ENCODE data around the gene RUSC1. TPM values are rescaled to one million over a fixed set of nuclear protein-coding genes. Genes with fewer than 3 reads are reported as not detected.
"Not testable (repeated sequence)": the region's sequence is repeated elsewhere in the genome, so short reads cannot be mapped to it uniquely, and the experiment has no call there.

RUSC1 gene
- total RNA-seq, 1 experiment from 2014 or later = 93.8 TPM

DNA sequence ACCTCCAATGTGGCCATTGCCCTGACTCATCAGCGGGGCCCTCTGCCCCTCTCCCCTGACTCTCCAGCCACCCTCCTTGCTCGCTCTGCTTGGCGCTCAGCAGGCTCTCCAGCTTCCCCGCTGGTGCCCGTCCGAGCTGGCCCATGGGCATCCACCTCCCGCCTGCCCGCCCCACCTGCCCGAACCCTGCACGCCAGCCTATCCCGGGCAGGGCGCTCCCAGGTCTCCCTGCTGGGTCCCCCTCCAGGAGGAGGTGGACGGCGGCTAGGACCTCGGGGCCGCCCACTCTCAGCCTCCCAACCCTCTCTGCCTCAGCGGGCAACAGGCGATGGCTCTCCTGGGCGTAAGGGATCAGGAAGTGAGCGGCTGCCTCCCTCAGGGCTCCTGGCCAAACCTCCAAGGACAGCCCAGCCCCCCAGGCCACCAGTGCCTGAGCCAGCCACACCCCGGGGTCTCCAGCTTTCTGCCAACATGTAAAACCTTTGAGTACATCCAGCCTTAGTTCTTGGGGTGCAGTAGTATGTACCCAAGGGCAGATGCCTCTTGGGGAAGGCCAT is 32.6 kb upstream of the RUSC1 start:
- Histone ChIP-seq H3K27me3 (ENCODE audit: control insufficient read depth, insufficient read depth, low read length) (peaks cover 3% of the 10 kb centered on the region; the same call in 1 of the 2 replicates), H3K4me3 (ENCODE audit: insufficient read depth, low read depth, low read length) (no peak overlapping the region), H3K36me3 (replicated peaks; ENCODE audit: control insufficient read depth, insufficient read depth, low read length) (no peaks in the 10 kb centered on the region)
- DNase-seq = peak; percentile 29

GRCh38 chr1:155291006-155291405 is 29.7 kb upstream of the RUSC1 start:
- H3K36me3 ChIP-seq (replicated peaks; ENCODE audit: control insufficient read depth, insufficient read depth, low read length); H3K4me3 ChIP-seq (ENCODE audit: insufficient read depth, low read depth, low read length); DNase-seq: not testable (repeated sequence)
- H3K27me3 ChIP-seq (ENCODE audit: control insufficient read depth, insufficient read depth, low read length) = peaks cover 32% of the 10 kb centered on the region

DNA sequence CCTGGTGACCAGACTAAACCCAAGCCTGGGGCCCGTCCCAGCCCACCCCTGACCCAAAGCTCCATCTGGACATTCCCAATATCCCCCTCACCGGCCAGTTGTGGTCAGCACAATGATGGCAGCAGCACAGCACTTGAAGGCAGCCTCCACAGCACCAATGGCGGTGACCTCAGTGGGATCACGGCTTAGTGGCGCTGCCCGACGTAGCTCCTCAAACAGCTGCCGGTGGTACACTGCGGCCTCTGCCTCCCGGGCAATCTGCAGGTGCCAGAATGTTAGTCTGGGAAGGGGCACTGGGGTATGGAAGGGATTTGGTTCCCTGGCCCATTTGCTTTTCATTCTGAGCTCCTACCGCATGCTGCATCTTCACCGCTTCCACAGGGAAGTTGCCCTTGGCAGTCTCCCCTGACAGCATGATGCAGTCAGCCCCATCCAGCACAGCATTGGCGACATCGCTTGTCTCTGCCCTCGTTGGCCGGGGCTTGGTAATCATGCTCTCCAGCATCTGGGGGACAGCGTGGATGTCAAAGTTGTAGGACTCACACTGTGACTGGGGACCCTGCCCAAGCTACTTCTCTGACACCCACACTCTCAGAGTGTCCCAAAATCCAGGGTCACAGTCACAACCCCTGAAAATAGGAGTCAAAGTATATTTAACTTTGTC is 27.5 kb upstream of the RUSC1 start:
- no peak overlapping the region for H3K4me3 ChIP-seq (ENCODE audit: insufficient read depth, low read depth, low read length)
- no peak for DNase-seq
- H3K27me3 ChIP-seq (ENCODE audit: control insufficient read depth, insufficient read depth, low read length) = peaks cover 36% of the 10 kb centered on the region
- no peaks in the 10 kb centered on the region for H3K36me3 ChIP-seq (replicated peaks; ENCODE audit: control insufficient read depth, insufficient read depth, low read length)

DNA sequence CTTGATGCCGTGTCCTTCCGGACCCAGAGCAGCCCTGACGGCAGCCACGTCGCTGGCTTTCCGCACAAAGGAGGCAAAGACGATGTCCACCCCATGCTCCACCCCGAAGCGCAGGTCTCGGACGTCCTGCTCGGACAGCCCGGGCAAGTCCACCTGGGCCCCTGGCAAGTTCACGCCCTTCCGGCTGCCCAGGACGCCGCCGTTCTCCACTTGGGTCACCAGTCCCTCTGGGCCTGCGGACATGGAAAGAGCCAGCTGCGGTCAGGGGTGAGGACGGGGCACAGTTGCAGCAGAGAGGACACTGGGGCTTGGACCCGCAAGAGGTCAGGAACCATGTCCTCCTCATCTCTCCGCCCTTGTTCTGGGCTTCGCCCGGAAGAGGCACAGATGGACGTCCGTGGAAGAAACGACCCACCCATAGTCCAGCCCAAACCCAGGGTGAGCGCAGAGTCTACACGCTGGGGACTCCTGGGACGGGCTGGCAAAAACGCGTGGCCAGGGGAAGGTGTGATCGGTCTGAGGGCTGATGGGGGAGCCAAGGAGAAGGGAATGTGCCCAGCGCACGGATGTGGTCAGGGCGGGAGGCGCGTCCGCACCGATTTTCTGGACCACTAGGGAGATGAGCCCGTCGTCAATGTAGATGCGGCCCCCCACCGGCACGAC is 26.0 kb upstream of the RUSC1 start:
- H3K27me3 ChIP-seq (ENCODE audit: control insufficient read depth, insufficient read depth, low read length) = peaks cover 36% of the 10 kb centered on the region

DNA sequence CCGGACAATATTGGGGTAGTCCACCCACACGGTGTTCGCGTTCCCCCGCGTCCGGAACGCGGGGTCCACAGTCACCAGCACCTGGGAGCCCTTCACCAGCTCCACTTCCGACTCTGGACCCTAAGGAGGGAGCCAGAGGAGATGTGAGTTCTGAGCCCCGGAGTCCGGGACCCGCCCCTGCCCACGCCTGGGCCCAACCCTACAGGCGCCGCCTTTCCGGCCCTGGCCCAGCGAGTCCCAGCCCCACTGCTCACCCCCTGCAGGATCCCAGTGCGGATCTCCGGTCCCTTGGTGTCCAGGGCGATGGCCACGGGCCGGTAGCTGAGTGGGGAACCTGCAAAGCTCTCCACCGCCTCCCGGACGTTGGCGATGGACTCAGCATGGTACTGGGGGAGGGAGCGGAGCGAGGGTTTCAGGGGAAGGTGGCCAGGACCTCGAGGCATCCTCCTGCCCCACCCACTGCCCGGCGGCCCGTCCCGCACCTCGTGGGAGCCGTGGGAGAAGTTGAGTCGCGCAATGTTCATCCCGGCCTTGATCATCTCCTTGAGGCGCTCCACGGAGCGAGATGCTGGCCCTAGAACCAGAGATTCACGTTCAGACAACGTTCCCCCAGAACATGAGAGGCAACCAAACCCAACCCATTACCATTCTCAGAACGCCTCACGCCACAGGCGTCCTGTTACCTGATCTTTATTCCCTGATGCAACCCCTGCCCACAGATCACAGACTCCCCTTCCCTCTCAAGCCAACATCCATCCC is 25.3 kb upstream of the RUSC1 start:
- peak overlapping the region; percentile 77 for H3K4me3 ChIP-seq (ENCODE audit: insufficient read depth, low read depth, low read length)
- DNase-seq = peak; percentile 80

More for the DNA sequence above, 26.0 kb upstream of the RUSC1 start:
- H3K4me3 ChIP-seq (ENCODE audit: insufficient read depth, low read depth, low read length) = peak overlapping the region; percentile 77
- no peaks in the 10 kb centered on the region for H3K36me3 ChIP-seq (replicated peaks; ENCODE audit: control insufficient read depth, insufficient read depth, low read length)
- DNase-seq = peak; percentile 72

GRCh38 chr1:155295942-155296267 is 24.8 kb upstream of the RUSC1 start:
- no peak for DNase-seq
- H3K36me3 ChIP-seq (replicated peaks; ENCODE audit: control insufficient read depth, insufficient read depth, low read length) = no peaks in the 10 kb centered on the region
- peak overlapping the region; percentile 77 for H3K4me3 ChIP-seq (ENCODE audit: insufficient read depth, low read depth, low read length)
- H3K27me3 ChIP-seq (ENCODE audit: control insufficient read depth, insufficient read depth, low read length) = peaks cover 36% of the 10 kb centered on the region

More for the DNA sequence above, 25.3 kb upstream of the RUSC1 start:
- Histone ChIP-seq H3K36me3 (replicated peaks; ENCODE audit: control insufficient read depth, insufficient read depth, low read length) (no peaks in the 10 kb centered on the region), H3K27me3 (ENCODE audit: control insufficient read depth, insufficient read depth, low read length) (peaks cover 36% of the 10 kb centered on the region)

DNA sequence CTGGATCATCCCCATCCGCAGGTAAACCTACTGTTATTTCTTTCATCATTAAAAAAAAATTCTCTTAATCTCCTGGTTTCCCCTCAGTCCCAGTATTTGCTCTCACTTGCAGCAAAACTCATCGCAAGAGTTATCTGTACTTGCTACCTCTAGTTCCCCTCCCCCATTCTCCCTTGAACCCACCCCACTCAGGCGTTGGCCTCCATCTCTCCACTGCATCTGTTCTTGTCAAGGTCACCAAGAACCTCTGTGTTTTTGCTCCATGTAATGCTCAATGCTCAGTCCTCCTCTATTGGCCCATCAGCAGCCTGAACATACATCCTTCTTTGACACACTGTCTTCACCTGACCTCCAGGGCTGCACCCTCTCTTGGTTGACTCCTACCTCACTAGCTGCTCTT is 24.0 kb upstream of the RUSC1 start:
- no peak for DNase-seq
- H3K4me3 ChIP-seq (ENCODE audit: insufficient read depth, low read depth, low read length) = no peak overlapping the region
- no peaks in the 10 kb centered on the region for H3K36me3 ChIP-seq (replicated peaks; ENCODE audit: control insufficient read depth, insufficient read depth, low read length)
- H3K27me3 ChIP-seq (ENCODE audit: control insufficient read depth, insufficient read depth, low read length) = peaks cover 38% of the 10 kb centered on the region

GRCh38 chr1:155297384-155297783 is 23.3 kb upstream of the RUSC1 start:
- peaks cover 38% of the 10 kb centered on the region for H3K27me3 ChIP-seq (ENCODE audit: control insufficient read depth, insufficient read depth, low read length)
- no peak for DNase-seq

DNA sequence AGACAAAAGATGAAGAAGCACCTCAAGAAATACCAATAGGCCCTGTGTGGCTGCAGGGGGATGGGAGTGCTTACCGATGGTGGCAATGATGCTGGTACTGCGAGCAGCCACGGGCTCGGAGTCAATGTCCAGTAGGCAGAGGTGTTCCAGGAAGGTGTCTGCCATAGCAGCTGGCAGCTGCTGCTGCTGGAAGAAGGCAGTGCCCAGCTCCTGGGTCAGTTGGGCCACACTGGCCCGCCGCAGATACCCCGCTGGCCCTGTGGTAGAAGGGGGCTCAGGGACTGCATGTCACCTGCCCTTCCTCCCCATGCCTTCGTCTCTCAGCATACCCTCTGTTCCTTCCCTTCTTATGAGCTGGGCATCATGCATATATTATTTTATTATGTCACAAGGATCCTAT is 20.7 kb upstream of the RUSC1 start:
- Histone ChIP-seq H3K36me3 (replicated peaks; ENCODE audit: control insufficient read depth, insufficient read depth, low read length) (no peaks in the 10 kb centered on the region), H3K4me3 (ENCODE audit: insufficient read depth, low read depth, low read length) (no peak overlapping the region), H3K27me3 (ENCODE audit: control insufficient read depth, insufficient read depth, low read length) (peaks cover 16% of the 10 kb centered on the region)
- DNase-seq = no peak

More at GRCh38 chr1:155297384-155297783, 23.3 kb upstream of the RUSC1 start:
- no peaks in the 10 kb centered on the region for H3K36me3 ChIP-seq (replicated peaks; ENCODE audit: control insufficient read depth, insufficient read depth, low read length)
- H3K4me3 ChIP-seq (ENCODE audit: insufficient read depth, low read depth, low read length) = no peak overlapping the region

DNA sequence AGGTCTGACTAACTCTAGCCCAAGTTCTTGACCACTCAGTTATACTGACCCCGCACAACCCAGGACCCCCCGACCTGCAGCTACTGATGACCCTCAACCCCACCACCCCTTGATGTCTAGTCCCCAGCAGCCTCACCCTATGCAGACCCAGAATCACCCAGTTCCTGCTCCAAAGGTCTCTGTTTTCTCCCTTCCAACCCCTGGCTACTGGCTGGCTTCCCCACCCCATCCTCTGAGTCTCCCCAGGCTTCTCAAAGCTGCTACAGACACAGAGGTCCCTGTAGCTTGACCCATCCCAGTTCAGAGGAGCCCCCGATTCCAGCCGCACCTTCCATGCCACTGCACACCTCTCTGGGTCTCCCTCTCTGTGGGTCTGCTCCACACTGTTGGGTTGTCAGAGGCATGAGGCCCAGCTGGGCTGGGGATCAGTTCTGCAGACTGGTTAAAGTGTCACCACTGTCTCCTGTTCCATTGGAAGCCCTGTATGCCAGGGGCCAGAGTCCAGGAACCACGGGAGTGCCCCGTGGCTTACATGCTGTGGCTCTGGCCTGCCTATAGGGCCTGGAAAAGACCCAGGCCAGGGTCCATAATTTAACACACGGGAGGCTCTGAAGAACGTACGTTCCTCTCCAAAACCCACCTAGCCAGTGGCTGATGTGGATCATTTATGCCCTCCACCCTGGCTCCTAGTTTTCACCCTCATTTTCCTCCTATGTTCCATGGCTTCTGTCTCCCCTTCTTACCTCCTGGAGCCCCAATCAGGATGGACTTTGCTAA is 20.0 kb upstream of the RUSC1 start:
- H3K4me3 ChIP-seq (ENCODE audit: insufficient read depth, low read depth, low read length) = no peak overlapping the region

DNA sequence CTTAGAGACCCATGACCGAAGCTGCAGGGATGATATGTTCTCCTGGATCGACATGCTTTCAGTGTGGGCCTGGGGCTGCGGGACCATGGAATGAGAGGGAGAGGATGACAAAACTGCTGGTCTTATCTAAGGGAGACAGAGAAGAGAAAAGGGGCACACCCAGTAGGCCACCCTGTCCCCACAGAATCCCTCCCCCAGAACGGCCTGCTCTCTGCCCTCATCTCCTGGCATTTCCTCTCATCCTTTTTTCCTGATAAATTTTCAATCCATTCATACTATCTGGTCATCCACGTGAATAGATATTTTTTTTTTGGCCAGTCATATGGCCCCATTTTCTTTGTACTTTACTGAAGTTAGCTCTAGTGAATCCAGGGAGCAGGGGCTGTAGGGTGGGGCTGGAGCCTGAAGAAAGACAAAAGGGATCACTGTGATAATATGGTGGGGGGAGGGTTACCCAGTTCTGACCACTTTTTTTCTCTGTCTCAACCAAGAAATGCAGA is 19.3 kb upstream of the RUSC1 start, which contains the start of gene PKLR:
Gene PKLR, minus strand, starts transcription at position 97 of the 500 bp plus-strand sequence. Its CDS starts 43 bp downstream, at position 54.
- no peak for DNase-seq
- no peaks in the 10 kb centered on the region for H3K36me3 ChIP-seq (replicated peaks; ENCODE audit: control insufficient read depth, insufficient read depth, low read length)
- H3K27me3 ChIP-seq (ENCODE audit: control insufficient read depth, insufficient read depth, low read length) = peaks cover 6% of the 10 kb centered on the region; the same call in 1 of the 2 replicates
- no peak within 1 kb of the TSS for H3K4me3 ChIP-seq (ENCODE audit: insufficient read depth, low read depth, low read length)

More for the DNA sequence above, 20.0 kb upstream of the RUSC1 start:
- no peaks in the 10 kb centered on the region for H3K36me3 ChIP-seq (replicated peaks; ENCODE audit: control insufficient read depth, insufficient read depth, low read length)
- peaks cover 9% of the 10 kb centered on the region; the same call in 1 of the 2 replicates for H3K27me3 ChIP-seq (ENCODE audit: control insufficient read depth, insufficient read depth, low read length)
- no peak for DNase-seq

DNA sequence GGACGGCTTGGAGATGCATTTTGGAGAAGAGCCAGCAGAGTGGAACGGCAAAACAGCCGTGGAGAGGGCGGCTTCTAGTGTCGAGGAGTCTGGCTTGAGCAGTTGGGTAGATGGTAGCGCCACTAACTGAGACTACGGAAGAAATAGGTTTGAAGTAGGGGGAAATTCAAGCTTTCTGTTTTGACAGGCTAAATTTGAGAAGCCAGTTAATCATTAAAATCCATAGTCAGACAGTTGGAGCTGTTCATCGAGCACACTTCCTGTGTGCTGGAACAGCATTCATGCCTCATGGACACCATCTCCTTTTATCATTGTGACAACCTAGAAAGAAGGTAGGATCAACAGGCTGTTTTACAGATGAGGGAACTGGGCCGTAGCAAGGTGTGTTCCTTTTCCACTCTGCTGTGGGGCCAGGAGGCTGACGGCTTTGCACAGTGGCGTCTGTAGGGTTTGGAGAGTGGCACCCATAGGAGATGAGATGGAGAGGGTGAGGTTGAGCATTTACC is 16.1 kb upstream of the RUSC1 start:
- Histone ChIP-seq H3K36me3 (replicated peaks; ENCODE audit: control insufficient read depth, insufficient read depth, low read length) (no peaks in the 10 kb centered on the region), H3K27me3 (ENCODE audit: control insufficient read depth, insufficient read depth, low read length) (peaks cover 3% of the 10 kb centered on the region; the same call in 1 of the 2 replicates), H3K4me3 (ENCODE audit: insufficient read depth, low read depth, low read length) (no peak overlapping the region)
- no peak for DNase-seq

- Histone ChIP-seq H3K36me3 (replicated peaks; ENCODE audit: control insufficient read depth, insufficient read depth, low read length) (peaks cover 5% of the 10 kb centered on the region), H3K4me3 (ENCODE audit: insufficient read depth, low read depth, low read length) (no peak overlapping the region), H3K27me3 (ENCODE audit: control insufficient read depth, insufficient read depth, low read length) (peaks cover 3% of the 10 kb centered on the region; the same call in 1 of the 2 replicates)
- no peak for DNase-seq
These were observed 14.8 kb upstream of the RUSC1 start for GRCh38 chr1:155305881-155306391.
